Placental pericyte (primary cell): ENCODE results near the gene INTS4. TPM values are rescaled to one million over a fixed set of nuclear protein-coding genes. Genes with fewer than 3 reads are reported as not detected.

Experiments used
- small RNA-seq: library from RNA; depleted of rRNA; stranded (forward); fragments of <200 nt; gene quantifications from one replicate; pipeline ENCODE3, GENCODE V24; 2012; ENCODE audit warnings: low replicate concordance
- total RNA-seq: library from RNA; depleted of rRNA; stranded (reverse); fragments of >200 nt; gene quantifications from 2 replicates; pipeline ENCODE4 v1.2.3, GENCODE V29; 2012

Gene INTS4, protein sequence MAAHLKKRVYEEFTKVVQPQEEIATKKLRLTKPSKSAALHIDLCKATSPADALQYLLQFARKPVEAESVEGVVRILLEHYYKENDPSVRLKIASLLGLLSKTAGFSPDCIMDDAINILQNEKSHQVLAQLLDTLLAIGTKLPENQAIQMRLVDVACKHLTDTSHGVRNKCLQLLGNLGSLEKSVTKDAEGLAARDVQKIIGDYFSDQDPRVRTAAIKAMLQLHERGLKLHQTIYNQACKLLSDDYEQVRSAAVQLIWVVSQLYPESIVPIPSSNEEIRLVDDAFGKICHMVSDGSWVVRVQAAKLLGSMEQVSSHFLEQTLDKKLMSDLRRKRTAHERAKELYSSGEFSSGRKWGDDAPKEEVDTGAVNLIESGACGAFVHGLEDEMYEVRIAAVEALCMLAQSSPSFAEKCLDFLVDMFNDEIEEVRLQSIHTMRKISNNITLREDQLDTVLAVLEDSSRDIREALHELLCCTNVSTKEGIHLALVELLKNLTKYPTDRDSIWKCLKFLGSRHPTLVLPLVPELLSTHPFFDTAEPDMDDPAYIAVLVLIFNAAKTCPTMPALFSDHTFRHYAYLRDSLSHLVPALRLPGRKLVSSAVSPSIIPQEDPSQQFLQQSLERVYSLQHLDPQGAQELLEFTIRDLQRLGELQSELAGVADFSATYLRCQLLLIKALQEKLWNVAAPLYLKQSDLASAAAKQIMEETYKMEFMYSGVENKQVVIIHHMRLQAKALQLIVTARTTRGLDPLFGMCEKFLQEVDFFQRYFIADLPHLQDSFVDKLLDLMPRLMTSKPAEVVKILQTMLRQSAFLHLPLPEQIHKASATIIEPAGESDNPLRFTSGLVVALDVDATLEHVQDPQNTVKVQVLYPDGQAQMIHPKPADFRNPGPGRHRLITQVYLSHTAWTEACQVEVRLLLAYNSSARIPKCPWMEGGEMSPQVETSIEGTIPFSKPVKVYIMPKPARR
- 42.5 and 50.7 TPM in 2 replicates for total RNA-seq

DNA sequence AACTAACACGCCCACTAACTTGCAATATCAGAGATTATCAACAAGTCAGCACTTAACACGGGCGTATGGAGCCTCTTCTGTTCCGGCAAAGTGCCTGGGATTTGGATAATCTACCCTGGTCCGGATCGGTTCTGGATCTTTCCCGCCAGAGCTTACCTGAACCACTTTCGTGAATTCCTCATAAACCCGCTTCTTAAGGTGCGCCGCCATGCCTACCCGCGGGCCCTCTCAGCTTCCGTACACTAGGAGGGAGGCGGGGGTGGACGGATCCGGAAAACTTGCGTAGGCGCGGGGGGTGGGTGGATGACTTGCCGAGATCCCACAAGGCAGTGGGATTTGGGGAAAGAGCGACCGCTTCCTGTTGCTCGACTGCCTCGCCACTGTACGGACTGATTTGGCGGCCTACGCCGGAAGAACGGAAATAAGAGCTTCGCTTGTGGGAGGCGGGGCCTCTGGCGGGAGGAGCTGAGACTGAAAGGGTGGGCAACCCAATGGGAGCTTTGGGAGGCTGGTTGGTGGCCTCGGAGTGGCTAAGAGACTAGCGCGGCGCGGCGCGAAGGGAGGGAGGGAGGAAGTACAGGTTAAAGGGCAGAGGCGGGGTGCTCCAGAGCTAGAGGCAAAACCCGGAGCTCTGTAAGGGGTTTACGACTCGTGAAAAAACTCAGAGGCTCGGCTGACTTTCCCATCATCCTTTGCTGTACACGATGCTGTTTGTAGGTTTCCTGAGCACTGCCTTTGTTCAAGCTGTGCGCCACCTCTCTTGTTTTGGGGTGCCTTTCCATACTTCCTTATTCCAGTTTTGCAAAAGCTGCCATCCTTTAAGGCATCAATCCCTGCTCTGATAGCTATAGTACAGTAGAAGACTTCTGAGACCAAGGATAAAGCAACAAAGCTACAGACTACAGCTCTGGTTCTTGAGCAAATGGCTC lies at the start of gene INTS4:
INTS4 (minus strand) TSS at position 235 of the 929 bp plus-strand sequence; CDS start at position 210, 25 bp downstream.

GRCh38 chr11:78022397-78023396 lies 28.2 kb upstream of the INTS4 start, which contains the start of gene KCTD14:
Gene KCTD14 (minus strand): TSS chr11:78023276. CDS start chr11:78023249, 27 bp downstream.

Small RNA genes within 50 kb of the gene (small RNA-seq; reads per million reads assigned to genes)
- not detected for gene AP002812.4

Other genes with a start within 250 kb of the INTS4 start
- 27.9 and 43.5 TPM in 2 replicates for gene RSF1, start 173.9 kb downstream of the INTS4 start, total RNA-seq
- 10.9 and 14.0 TPM in 2 replicates for gene AAMDC, start 173.5 kb downstream of the INTS4 start, total RNA-seq
- gene KCTD14, start 28.6 kb upstream of the INTS4 start, total RNA-seq: 0.44 and 1.7 TPM in 2 replicates
- gene THRSP, start 69.2 kb upstream of the INTS4 start, total RNA-seq: not detected in 2 replicates
- 67.4 and 133 TPM in 2 replicates for gene NDUFC2, start 85.2 kb upstream of the INTS4 start, total RNA-seq
- gene ALG8, start 145.0 kb upstream of the INTS4 start, total RNA-seq: 32.6 and 66.6 TPM in 2 replicates
- gene KCTD21, start 194.0 kb upstream of the INTS4 start, total RNA-seq: 11.0 and 13.8 TPM in 2 replicates
- gene USP35, start 194.3 kb upstream of the INTS4 start, total RNA-seq: 10.1 and 11.3 TPM in 2 replicates